Small intestine (tissue), 7 donors: Measurements from ENCODE around the gene AHI1. TPM values are rescaled to one million over a fixed set of nuclear protein-coding genes. Genes with fewer than 3 reads are reported as not detected.

Source experiments
- DNase-seq, 2 donors: peaks; one replicate each; pipeline versions ENCODE4 v3.0.0 to v3.0.0-alpha.2; 2013
- FAIRE-seq: peaks from 2 replicates; lab custom pipeline; 2012; peaks lifted over from hg19 to GRCh38; lab: Jason Lieb, UNC
- H3K27ac ChIP-seq, 3 donors: one replicate each; pipeline ENCODE4 v1.5.1; 2013; ENCODE audit warnings: low read length in 2 of 3, mild to moderate bottlenecking in 2 of 3, control low read depth in 1 of 3, inconsistent platforms in 1 of 3, low read depth in 1 of 3, moderate library complexity in 1 of 3
- H3K27me3 ChIP-seq, 3 donors: one replicate each; pipeline ENCODE4 v1.6.1; 2013; ENCODE audit warnings: low read length in 3 of 3, inconsistent platforms in 1 of 3; ENCODE audit not compliant: control insufficient read depth in 3 of 3, insufficient read depth in 3 of 3
- H3K36me3 ChIP-seq, 3 donors: one replicate each; pipeline ENCODE4 v1.6.1; 2013; ENCODE audit warnings: low read length in 3 of 3, inconsistent platforms in 1 of 3, low read depth in 1 of 3, mild to moderate bottlenecking in 1 of 3, moderate library complexity in 1 of 3; ENCODE audit not compliant: control insufficient read depth in 3 of 3, insufficient read depth in 2 of 3
- H3K4me1 ChIP-seq, 3 donors: one replicate each; pipeline ENCODE4 v1.6.1; 2013; ENCODE audit warnings: low read length in 2 of 3, inconsistent platforms in 1 of 3, low read depth in 1 of 3, mild to moderate bottlenecking in 1 of 3, moderate library complexity in 1 of 3; ENCODE audit not compliant: control insufficient read depth in 3 of 3, insufficient read depth in 2 of 3
- H3K4me3 ChIP-seq, 3 donors: one replicate each; pipeline ENCODE4 v1.5.1; 2013; ENCODE audit warnings: low read length in 3 of 3, control low read depth in 1 of 3, inconsistent platforms in 1 of 3, low read depth in 1 of 3, mild to moderate bottlenecking in 1 of 3, moderate library complexity in 1 of 3
- H3K9me3 ChIP-seq, 2 donors: one replicate each; pipeline ENCODE4 v1.6.1; 2013; ENCODE audit warnings: low read depth in 1 of 2, low read length in 1 of 2; ENCODE audit not compliant: control insufficient read depth in 2 of 2, insufficient read depth in 1 of 2
- WGBS, 3 donors: extraction: QIAGEN DNeasy Blood & Tissue Kit; methylation state at CpG; one replicate each; pipeline ENCODE4 v1.1.7; 2013; 5-methylcytosine and 5-hydroxymethylcytosine counted together
- polyA plus RNA-seq, 4 donors: library from polyadenylated mRNA; stranded (reverse) in 3 of 4; unstranded in 1 of 4; fragments of 200-250 nt in 3 of 4; fragments of 120-200 nt in 1 of 4; gene quantifications; one replicate each; pipeline versions ENCODE4 v1.2.1 to v1.2.3, GENCODE V29; 2013
- donor health status: healthy with polysubstance abuse.
- donor health status: control.
- donor health status: control.
- donor health status: Bipolar disorder and iron deficiency.
- donor health status: healthy.

The AHI1 gene
- polyA plus RNA-seq, 4 donors, result 1.1 to 20.2 (median 5.0) TPM

- H3K4me1 ChIP-seq, result no peaks in the 10 kb centered on the region
- no peak for FAIRE-seq
Measured at GRCh38 chr6:135412761-135413160, 84.8 kb downstream of the AHI1 start.

DNA sequence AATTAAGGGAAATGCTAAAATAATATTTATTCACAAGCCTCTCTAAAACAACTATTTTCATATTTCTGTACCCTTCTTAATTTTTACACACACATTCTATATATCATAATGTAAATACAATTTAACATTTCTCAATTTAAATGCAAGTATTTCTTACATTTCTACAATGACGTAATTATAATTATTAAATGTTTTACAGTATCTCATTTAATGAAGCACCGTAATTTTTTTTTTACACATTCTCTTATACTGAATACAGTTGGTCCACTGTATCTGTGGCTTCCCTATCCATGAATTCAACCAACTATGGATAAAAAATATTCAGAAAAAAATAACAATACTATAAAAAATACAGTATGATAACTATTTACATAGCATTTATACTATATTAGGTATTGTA lies 85.7 kb downstream of the AHI1 start:
- FAIRE-seq, result peak; percentile 76
- H3K36me3 ChIP-seq, result peaks cover 0 to 9% (median 2%) of the 10 kb centered on the region in 3 donors
- DNase-seq, result no peak
- H3K9me3 ChIP-seq, result no peaks in the 10 kb centered on the region
- no peak overlapping the region for H3K4me3 ChIP-seq
- H3K4me1 ChIP-seq, result no peaks in the 10 kb centered on the region
- H3K27me3 ChIP-seq, result no peaks in the 10 kb centered on the region
- no peak overlapping the region for H3K27ac ChIP-seq
- 95 to 99% (median 98%) methylated on average over 2 of the region's 2 CpGs for WGBS, 3 donors

More at GRCh38 chr6:135412761-135413160, 84.8 kb downstream of the AHI1 start:
- H3K36me3 ChIP-seq, result peaks cover 0 to 9% (median 2%) of the 10 kb centered on the region in 3 donors
- WGBS, 3 donors, result 32 to 64% (median 32%) methylated on average over 1 of the region's 1 CpG
- no peak overlapping the region for H3K4me3 ChIP-seq
- no peaks in the 10 kb centered on the region for H3K27me3 ChIP-seq
- H3K27ac ChIP-seq, result no peak overlapping the region
- no peaks in the 10 kb centered on the region for H3K9me3 ChIP-seq
- no peak for DNase-seq

DNA sequence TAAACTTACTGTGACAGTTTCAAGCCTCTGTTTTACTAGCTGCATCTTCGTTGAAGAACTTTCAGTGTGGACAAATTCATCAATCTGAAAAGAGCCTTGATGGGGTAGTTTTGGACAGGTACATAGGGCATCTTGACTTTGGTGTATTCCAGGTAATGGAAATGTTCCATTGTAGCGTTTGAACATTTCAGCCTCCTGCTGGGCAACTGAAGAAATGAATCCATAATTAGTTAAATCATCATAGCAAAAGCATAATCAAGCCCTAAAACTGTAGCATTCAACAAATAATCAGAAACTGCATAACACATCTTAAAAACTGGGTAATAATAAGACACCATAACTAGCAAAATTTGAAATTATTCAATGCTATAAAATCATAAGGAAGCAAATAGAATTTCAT lies 86.2 kb downstream of the AHI1 start:
- Histone ChIP-seq H3K4me3 (no peak overlapping the region), H3K9me3 (no peaks in the 10 kb centered on the region), H3K27me3 (no peaks in the 10 kb centered on the region), H3K36me3 (peaks cover 0 to 9% (median 2%) of the 10 kb centered on the region in 3 donors), H3K4me1 (no peaks in the 10 kb centered on the region), H3K27ac (no peak overlapping the region)
- FAIRE-seq (no peak), DNase-seq (peak; percentile 8 to 24)
- 50 to 79% (median 65%) methylated on average over 2 of the region's 2 CpGs for WGBS, 3 donors

DNA sequence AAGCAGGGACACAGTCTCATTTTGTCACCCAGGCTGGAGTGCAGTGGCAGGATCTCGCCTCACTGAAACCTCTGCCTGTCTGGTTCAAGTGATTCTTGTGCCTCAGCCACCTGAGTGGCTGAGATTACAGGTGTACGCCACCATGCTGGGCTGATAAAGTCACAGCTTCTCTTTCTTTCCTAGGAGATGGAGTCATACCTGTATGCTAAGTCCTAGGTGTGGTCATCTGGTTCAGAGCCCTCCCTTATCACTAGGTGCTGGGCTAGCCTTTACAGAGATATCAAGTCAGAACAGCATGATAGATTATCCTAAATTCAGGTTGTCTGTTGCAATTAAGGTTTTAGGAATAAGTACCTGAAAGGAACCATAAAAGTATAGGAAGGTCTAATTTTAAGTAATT lies 86.7 kb downstream of the AHI1 start:
- no peaks in the 10 kb centered on the region for H3K27me3 ChIP-seq
- no peak overlapping the region for H3K4me3 ChIP-seq
- no peaks in the 10 kb centered on the region for H3K4me1 ChIP-seq
- peaks cover 0 to 9% (median 2%) of the 10 kb centered on the region in 3 donors for H3K36me3 ChIP-seq
- H3K9me3 ChIP-seq, result no peaks in the 10 kb centered on the region
- DNase-seq (no peak), FAIRE-seq (no peak)
- no peak overlapping the region for H3K27ac ChIP-seq
- 90 to 99% (median 95%) methylated on average over 2 of the region's 2 CpGs for WGBS, 3 donors

- Histone ChIP-seq H3K27me3 (no peaks in the 10 kb centered on the region), H3K9me3 (no peaks in the 10 kb centered on the region), H3K36me3 (peaks cover 0 to 3% (median 0%) of the 10 kb centered on the region in 3 donors), H3K27ac (no peak overlapping the region), H3K4me1 (no peaks in the 10 kb centered on the region), H3K4me3 (no peak overlapping the region)
- FAIRE-seq (no peak), DNase-seq (no peak)
- 77 to 82% (median 78%) methylated on average over 3 of the region's 3 CpGs for WGBS, 3 donors
Measured at GRCh38 chr6:135403584-135403983, 94.0 kb downstream of the AHI1 start.

- H3K27me3 ChIP-seq, result no peaks in the 10 kb centered on the region
- H3K4me3 ChIP-seq, result no peak overlapping the region
- no peaks in the 10 kb centered on the region for H3K9me3 ChIP-seq
- DNase-seq, result no peak
- WGBS, 3 donors, result 68 to 83% (median 81%) methylated on average over 1 of the region's 1 CpG
- FAIRE-seq, result no peak
- H3K4me1 ChIP-seq, result no peaks in the 10 kb centered on the region
- no peak overlapping the region for H3K27ac ChIP-seq
- H3K36me3 ChIP-seq, result peaks cover 0 to 3% (median 0%) of the 10 kb centered on the region in 3 donors
Measured at GRCh38 chr6:135402311-135402710, 95.2 kb downstream of the AHI1 start.

DNA sequence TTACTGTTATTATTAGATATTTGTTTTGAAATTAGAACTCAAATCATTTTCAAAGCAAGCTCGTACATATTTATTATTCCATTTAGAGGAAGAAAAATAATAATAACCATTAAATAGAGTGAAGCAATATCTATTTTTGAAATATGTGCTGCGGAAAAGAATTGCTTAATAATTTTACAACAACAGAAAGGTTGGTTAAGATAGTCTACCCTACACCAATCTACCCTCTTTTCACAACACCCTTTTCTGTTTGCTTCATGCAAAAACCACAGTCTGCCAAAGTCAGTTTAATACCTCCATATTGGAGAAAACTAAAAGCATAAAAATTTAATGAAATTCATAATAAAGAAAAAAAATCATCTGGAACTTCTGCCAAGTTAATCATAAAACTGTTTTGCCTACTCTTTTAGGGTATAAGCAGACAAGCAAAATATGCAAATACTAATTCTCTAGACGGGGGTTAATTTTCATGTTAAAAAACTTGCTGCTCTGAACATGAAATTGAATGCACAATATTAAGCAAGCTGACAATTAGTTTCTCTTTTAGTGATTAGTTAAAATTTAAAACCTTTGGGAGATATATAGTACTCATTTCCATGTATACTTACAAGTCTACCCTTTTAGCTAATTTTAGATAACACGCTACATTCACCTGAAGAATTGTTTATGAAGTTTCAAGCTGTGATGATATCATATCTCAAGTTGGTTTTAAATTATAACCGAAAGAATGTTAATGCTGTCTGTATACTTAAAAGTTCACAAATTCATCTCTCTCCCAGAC lies 100.2 kb downstream of the AHI1 start:
- Histone ChIP-seq H3K36me3 (no peaks in the 10 kb centered on the region), H3K4me1 (no peaks in the 10 kb centered on the region), H3K9me3 (no peaks in the 10 kb centered on the region), H3K27ac (no peak overlapping the region), H3K4me3 (no peak overlapping the region), H3K27me3 (no peaks in the 10 kb centered on the region)
- FAIRE-seq (no peak), DNase-seq (no peak)
- 85 to 93% (median 92%) methylated on average over 5 of the region's 5 CpGs for WGBS, 3 donors

DNA sequence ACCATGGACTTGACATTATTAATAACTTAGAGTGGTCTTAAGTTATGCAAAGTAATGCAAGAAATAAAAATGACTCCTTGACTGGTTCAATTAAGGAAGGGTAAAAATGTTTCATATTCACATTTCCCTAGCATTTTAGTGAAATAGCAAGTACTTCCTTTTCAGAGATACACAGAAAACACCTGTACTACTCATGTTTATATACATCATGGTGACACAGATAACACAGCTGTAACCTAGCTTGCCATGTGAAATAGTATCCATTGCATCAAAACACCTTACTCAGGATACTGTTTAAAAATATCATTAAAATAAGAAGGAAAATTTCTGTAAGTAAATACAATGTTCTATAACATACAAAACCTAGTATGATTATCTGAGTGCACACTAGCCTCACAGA lies 102.4 kb downstream of the AHI1 start:
- Histone ChIP-seq H3K27ac (no peak overlapping the region), H3K36me3 (peaks cover 0 to 3% (median 0%) of the 10 kb centered on the region in 3 donors), H3K27me3 (no peaks in the 10 kb centered on the region), H3K9me3 (no peaks in the 10 kb centered on the region), H3K4me3 (no peak overlapping the region), H3K4me1 (no peaks in the 10 kb centered on the region)
- no peak for FAIRE-seq
- no peak for DNase-seq
